Fibroblast of villous mesenchyme (primary cell): Measurements from ENCODE around the gene MYCL. TPM values are rescaled to one million over a fixed set of nuclear protein-coding genes. Genes with fewer than 3 reads are reported as not detected.

Experiments used
- DNase-seq: peaks from one replicate; pipeline ENCODE4 v3.0.0-alpha.2; 2010; ENCODE audit warnings: low read depth
- H3K4me3 ChIP-seq: 2 replicates; pipeline ENCODE4 v1.5.1; 2011; ENCODE audit warnings: low read depth, mild to moderate bottlenecking, low read length
- total RNA-seq: library from RNA; depleted of rRNA; stranded (reverse); fragments of >200 nt; gene quantifications from 2 replicates; pipeline ENCODE4 v1.2.3, GENCODE V29; 2012
- TF ChIP-seq, protein P1 (sequence below): IDR thresholded peaks from 2 replicates; pipeline ENCODE4 v1.5.1; 2012; ENCODE audit warnings: low read depth, mild to moderate bottlenecking, low read length; ENCODE audit not compliant: insufficient read depth

The MYCL gene
- total RNA-seq, 1 donor, result not detected

DNA sequence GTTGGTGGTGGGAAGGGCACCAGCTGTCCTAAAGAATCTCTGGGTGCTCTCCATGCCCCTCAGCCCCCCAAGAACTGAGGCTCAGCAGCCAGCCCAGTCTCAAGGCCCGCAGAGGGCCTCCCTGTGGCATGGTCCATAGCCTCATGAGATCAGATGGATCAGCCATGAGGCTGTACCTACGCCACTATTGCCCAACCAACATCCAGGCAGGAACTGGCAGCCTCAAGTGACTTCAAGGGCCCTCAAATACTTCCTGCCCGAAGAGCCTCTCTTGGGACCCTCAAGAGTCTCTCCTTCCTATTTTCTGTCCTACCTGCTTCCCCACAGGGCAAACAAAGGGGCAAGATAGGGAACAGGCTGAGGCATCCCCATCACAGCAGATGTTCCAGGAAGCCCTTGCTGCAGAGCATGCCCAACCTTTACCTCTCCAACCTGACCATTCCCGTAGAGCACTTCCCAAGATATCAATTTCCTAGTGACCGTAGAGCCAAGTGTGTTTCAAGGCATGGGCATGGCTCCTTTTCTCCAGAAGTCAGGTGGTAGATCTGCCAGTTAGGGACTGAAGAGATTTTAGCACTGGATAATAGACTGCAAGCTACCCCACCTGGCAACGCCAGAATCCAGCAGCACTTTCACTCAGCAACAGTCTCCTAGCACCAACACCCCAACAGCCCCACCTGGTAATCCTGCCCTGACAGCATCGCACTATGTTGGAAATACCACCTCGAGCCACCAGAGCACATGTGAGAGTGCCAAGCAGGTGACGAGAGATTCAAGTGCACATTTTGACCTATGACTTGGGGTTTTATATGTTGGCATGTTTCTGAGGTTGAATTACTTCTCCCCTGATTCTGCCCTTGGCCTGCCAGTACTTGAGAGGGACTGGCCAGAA, 39.5 kb upstream of the MYCL start:
- TF ChIP-seq, protein P1, sequence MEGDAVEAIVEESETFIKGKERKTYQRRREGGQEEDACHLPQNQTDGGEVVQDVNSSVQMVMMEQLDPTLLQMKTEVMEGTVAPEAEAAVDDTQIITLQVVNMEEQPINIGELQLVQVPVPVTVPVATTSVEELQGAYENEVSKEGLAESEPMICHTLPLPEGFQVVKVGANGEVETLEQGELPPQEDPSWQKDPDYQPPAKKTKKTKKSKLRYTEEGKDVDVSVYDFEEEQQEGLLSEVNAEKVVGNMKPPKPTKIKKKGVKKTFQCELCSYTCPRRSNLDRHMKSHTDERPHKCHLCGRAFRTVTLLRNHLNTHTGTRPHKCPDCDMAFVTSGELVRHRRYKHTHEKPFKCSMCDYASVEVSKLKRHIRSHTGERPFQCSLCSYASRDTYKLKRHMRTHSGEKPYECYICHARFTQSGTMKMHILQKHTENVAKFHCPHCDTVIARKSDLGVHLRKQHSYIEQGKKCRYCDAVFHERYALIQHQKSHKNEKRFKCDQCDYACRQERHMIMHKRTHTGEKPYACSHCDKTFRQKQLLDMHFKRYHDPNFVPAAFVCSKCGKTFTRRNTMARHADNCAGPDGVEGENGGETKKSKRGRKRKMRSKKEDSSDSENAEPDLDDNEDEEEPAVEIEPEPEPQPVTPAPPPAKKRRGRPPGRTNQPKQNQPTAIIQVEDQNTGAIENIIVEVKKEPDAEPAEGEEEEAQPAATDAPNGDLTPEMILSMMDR, result no peak

DNA sequence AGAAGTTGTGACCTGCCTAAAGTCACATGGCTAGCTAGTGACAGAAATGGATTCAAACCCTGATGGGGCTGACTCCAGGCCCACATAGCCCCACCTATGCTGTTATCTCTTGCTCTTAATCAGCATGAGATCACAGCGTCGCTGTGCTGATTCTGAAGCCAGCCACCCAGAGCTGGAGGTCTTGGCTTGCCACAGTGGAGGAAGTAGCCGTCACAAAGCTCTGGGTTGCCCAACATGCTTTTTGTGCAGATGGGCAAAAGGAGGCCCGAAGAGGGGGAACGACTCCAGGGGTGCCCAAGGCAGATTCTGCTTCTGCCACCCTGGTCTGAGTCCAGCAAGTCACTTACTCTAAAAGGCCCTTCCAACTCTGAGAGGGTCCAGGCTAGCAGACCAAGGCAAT, 38.5 kb upstream of the MYCL start:
- TF ChIP-seq, protein P1, result no peak
- DNase-seq, result no peak
- no peak overlapping the region for H3K4me3 ChIP-seq

More for the DNA sequence above, 39.5 kb upstream of the MYCL start:
- DNase-seq, result no peak
- no peak overlapping the region for H3K4me3 ChIP-seq

DNA sequence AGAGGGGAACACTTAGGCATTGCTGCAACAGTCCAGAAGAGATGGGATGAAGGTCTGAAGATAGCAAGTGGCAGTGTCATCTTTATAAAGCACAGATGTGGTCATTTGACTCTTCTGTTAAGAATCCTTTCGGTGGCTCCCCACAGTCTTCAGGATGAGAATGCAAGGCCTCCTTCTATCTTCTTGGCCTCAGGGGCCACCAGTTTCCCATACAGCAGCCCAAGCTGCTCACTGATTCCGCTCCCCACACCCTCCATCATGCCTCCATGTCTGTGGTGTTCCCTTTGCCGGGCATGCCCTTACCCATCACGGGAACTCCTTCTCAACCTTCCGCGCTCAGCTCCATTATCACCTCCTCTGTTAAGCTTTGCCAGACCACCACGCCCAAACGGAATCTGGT, 37.1 kb upstream of the MYCL start:
- DNase-seq, result no peak
- TF ChIP-seq, protein P1, result no peak

DNA sequence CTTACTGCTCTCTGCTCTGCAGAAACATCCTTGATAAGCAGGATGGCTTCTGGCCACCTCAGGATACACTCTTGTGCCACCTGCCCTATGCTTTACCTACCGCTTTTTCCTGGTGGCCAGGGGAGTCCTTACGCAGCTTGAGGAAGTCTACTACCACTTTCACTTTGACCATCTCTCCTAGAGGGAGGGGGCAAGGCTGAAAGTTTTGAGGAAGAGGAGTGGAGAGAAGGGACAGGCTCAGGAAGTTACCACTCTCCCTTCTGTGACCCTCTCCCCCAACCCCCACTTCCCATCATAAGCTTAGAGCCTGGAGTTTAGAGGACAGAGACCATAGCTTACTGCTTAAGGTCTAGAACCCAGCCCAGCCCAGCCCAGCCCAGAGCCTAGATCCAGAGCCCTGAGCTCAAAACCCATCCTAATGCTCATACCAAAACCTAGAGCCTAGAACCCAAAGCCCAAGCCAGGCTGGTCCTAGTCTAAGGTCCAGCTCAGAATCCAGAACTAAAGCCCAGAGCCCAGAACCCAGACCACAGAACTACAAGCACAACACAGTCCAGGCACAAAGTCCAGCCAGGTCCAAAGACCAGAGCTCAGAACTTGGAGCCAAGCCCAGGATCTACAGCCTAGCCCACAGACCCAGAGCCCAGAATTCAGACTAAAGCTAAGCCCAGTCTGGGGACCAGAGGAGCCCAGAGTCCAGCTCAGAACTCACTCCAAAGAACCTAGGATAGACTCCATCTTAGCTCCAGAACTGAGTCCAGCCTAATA, 35.2 kb upstream of the MYCL start:
- no peak for DNase-seq
- H3K4me3 ChIP-seq, result no peak overlapping the region
- TF ChIP-seq, protein P1, result no peak

More for the DNA sequence above, 37.1 kb upstream of the MYCL start:
- no peak overlapping the region for H3K4me3 ChIP-seq

DNA sequence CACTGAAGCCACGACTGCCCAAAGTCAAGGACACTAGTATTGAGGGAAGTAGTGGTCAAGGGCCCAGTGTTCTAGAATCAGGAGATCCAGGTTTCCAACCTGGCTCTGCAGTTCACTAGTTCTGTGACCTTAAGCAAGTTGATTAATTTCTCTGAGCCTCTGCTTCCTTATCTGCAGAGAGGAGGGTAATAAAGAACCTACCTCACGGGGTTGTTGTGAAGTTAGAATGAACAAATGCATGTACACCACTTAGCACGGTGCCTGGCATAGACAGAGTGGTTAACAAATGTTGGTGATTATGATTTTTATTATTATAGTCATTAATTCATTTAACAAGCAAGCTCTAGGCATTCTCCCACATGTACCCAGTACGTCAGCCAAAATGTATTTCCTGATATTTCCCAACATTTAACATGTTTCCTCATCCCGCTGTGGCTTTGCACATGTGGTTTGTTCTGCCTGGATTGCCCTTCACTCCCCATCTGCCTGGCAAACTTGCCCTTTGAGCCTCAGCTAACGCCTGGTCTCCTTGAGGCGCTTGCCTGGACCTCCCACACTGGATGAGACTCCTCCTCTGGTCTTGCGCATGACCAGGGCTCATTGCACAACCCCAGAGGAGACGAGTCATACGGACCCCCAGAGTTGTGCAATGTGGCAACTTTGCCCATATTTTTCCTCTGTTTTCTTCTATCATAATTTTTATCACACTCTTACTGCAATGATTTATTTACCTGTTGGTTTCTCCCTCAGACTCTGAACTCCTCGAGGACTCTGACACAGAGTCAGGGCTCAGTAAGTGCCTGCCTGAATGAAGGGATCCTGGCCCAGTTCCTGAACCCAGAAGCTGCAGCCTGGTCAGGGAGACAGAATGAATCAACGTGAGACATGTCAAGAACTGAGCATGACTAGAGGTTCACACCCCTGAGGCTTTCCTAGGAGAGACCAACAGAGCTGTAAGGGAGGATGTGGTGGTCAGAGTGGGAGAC, 32.5 kb upstream of the MYCL start:
- no peak overlapping the region for H3K4me3 ChIP-seq
- peak; percentile 100 for DNase-seq
- TF ChIP-seq, protein P1, result no peak
